Panc1 (cell line): ENCODE data around the gene GADD45G. TPM values are rescaled to one million over a fixed set of nuclear protein-coding genes. Genes with fewer than 3 reads are reported as not detected.

ENCODE experiments used
- ATAC-seq: fragments of 200-7000 bp; cut with Tn5 transposase; 2 replicates; pipeline ENCODE4 v1.9.1; 2020; ENCODE audit warnings: mild to moderate bottlenecking, moderate library complexity
- BruUV-seq: library from RNA; stranded (reverse); fragments of 400-500 nt; replicated peaks from 2 replicates; lab custom pipeline; 2021; lab: Mats Ljungman, UMichigan
- CTCF ChIA-PET: fragments of 300-600 bp; sonication (Branson Sonifier 250); formaldehyde crosslinking; loops from one replicate; lab custom pipeline; 2022; ENCODE audit warnings: antibody characterized with exemption; lab: Charles Lee
- POLR2A ChIA-PET: fragments of 300-600 bp; sonication (Branson Sonifier 250); formaldehyde crosslinking; loops from one replicate; lab custom pipeline; 2022; ENCODE audit warnings: antibody characterized with exemption; lab: Charles Lee
- DNase-seq: peaks from one replicate; pipeline ENCODE4 v3.0.0-alpha.2; 2010; ENCODE audit warnings: low read depth, low spot score
- H3K27ac ChIP-seq: 2 replicates; pipeline ENCODE4 v1.5.1; 2011; ENCODE audit warnings: mild to moderate bottlenecking, low read length, inconsistent platforms
- H3K27me3 ChIP-seq: fragments of 200-500 bp; sonication (Bioruptor generic); 2 replicates; pipeline ENCODE4 v1.6.0; 2014; ENCODE audit warnings: low read length, inconsistent platforms; ENCODE audit not compliant: control insufficient read depth, insufficient read depth
- H3K36me3 ChIP-seq: fragments of 200-500 bp; sonication (Bioruptor generic); 2 replicates; pipeline ENCODE4 v1.5.1; 2014; ENCODE audit warnings: inconsistent platforms, mild to moderate bottlenecking, low read length, moderate library complexity; ENCODE audit not compliant: control insufficient read depth, insufficient read depth
- H3K4me1 ChIP-seq: 2 replicates; pipeline ENCODE4 v1.5.1; 2011; ENCODE audit warnings: inconsistent platforms, mild to moderate bottlenecking, low read length, moderate library complexity; ENCODE audit not compliant: control insufficient read depth, insufficient read depth
- H3K4me3 ChIP-seq, 2 experiments: 2 replicates each; pipeline ENCODE4 v1.5.1; 2011 to 2012; ENCODE audit warnings: low read depth in 2 of 2, low read length in 2 of 2, mild to moderate bottlenecking in 2 of 2, inconsistent platforms in 1 of 2, moderate library complexity in 1 of 2
- H3K9me3 ChIP-seq: fragments of 200-500 bp; sonication (Bioruptor generic); 2 replicates; pipeline ENCODE4 v1.5.1; 2014; ENCODE audit warnings: low read depth, mild to moderate bottlenecking, inconsistent platforms, low read length, moderate library complexity; ENCODE audit not compliant: control insufficient read depth, insufficient read depth
- CTCF ChIP-seq: fragments of 450-650 bp; IDR thresholded peaks from 2 replicates; pipeline ENCODE4 v1.5.1; 2017; ENCODE audit warnings: mild to moderate bottlenecking
- POLR2AphosphoS5 ChIP-seq: IDR thresholded peaks from 2 replicates; pipeline ENCODE4 v1.6.1; 2012; ENCODE audit warnings: mild to moderate bottlenecking, low read depth, low read length, moderate library complexity
- REST ChIP-seq, 2 experiments: IDR thresholded peaks; 2 replicates each; pipeline ENCODE4 v1.6.1; 2011 to 2012; ENCODE audit warnings: low read depth in 2 of 2, control low read depth in 1 of 2, low read length in 1 of 2, mild to moderate bottlenecking in 1 of 2, moderate library complexity in 1 of 2; ENCODE audit not compliant: insufficient read depth in 1 of 2
- SIN3A ChIP-seq: IDR thresholded peaks from 2 replicates; pipeline ENCODE4 v1.6.1; 2012; ENCODE audit warnings: low read depth, mild to moderate bottlenecking, low read length, moderate library complexity, borderline replicate concordance; ENCODE audit not compliant: insufficient read depth
- TCF7L2 ChIP-seq: IDR thresholded peaks from 2 replicates; pipeline ENCODE4 v1.6.1; 2011; ENCODE audit warnings: mild to moderate bottlenecking, low read depth, low read length, inconsistent platforms
- in situ Hi-C: cut with HindIII; loops from 2 replicates; pipeline ENCODE4 v1.10.0; 2016; ENCODE audit warnings: low sequenced_read_pairs, low pct_unique_long_range_greater_than_20kb
- intact Hi-C: fragments of 100-400 bp; cut with micrococcal nuclease; formaldehyde crosslinking; loops from one replicate; pipeline ENCODE4 v1.10.0; 2022; ENCODE audit not compliant: unreplicated experiment
- total RNA-seq: library from RNA; stranded (reverse); gene quantifications from one replicate; pipeline ENCODE4 v1.2.1, GENCODE V29; 2021; ENCODE audit not compliant: unreplicated experiment

GADD45G gene
- total RNA-seq, 1 experiment from 2014 or later, result 1.2 TPM

DNA sequence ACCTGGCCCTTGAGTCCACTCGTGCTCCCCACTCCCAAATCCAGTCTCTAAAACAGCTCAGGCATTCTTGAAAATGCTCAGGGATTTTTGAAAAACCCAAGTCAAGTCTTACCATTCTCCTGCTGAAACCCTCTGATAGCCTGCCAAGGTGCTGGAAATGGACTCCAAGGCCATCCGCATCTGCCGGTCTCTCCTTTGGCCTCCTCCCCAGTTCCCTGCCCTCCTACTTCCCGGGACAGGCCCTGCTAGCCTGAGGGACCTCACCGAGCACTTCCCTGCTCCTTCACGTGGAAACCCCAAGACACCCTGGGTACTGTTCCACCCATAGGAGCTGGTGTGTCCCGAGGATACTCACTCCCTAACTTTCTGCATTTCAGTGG lies 49.8 kb upstream of the GADD45G start:
- TF ChIP-seq SIN3A, result no peak
- no peak for TF ChIP-seq CTCF
- no peak for TF ChIP-seq REST (IDR thresholded peaks at IDR 0.05; ENCODE audit: insufficient read depth in 1 of 2, low read depth in 2 of 2, low read length in 1 of 2)
- TF ChIP-seq POLR2AphosphoS5, result no peak
- TF ChIP-seq TCF7L2, result no peak

DNA sequence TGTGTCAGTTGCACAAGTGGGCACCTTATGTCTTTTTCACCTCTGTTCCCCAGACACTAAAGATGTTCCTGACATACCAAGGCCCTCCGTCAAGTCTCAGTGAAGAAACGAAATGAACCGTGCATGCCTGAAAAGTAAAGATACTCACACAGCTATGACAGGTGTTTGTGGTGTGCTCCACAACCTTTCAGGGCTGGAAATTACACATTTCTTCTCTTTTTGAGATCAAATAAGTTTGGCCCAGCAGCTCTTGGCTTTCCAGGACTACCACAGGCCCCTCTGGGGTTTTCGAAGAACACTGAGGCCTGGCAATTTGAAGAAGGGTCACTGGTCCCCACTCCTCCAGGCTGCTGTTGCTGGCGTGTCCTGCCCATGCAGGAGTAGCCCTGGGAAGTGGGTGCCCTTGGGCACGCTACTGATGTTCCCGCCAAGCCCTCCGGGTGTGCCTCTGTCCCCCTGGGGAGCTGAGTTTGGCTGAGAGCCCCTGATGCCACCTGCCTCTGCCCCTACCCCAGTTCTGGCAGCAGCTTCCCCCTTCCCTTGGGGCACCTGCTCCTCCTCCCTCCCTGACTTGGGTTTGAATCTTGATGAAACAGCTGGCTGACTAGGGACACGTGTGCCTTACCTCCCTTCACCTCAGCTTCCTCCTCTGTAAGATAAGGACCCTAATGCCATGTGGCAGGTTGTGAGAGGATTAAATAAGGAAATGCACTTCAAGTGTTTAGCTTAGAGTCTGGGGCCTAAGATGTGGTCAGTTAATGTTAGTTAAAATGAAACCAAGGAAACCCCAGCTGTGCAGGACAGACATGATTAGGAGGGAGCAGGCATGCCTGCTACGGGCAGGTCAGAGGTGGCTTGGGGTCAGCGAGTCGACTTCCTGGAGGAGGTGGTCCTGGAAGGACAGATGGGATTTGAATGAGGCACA lies 49.1 kb upstream of the GADD45G start:
- Histone ChIP-seq H3K4me1 (no peaks in the 10 kb centered on the region), H3K4me3 (no peak overlapping the region), H3K27me3 (no peaks in the 10 kb centered on the region), H3K36me3 (no peaks in the 10 kb centered on the region), H3K27ac (no peak overlapping the region), H3K9me3 (no peaks in the 10 kb centered on the region)
- ATAC-seq (no peak), DNase-seq (no peak)
- TF ChIP-seq TCF7L2, result no peak
- ChIA-PET CTCF (no interaction called here), POLR2A (no interaction called here)
- in situ Hi-C loops, result no loop called here
- intact Hi-C loops, result no loop called here
- BruUV-seq, result no TSS peak

More for the DNA sequence above, 49.8 kb upstream of the GADD45G start:
- no peaks in the 10 kb centered on the region for H3K27me3 ChIP-seq
- no TSS peak for BruUV-seq
- no peak overlapping the region for H3K27ac ChIP-seq
- intact Hi-C loops (no loop called here), in situ Hi-C loops (no loop called here)
- POLR2A ChIA-PET, result no interaction called here
- no peaks in the 10 kb centered on the region for H3K4me1 ChIP-seq
- no peak for ATAC-seq
- H3K36me3 ChIP-seq, result no peaks in the 10 kb centered on the region
- CTCF ChIA-PET, result no interaction called here
- DNase-seq, result no peak
- H3K9me3 ChIP-seq, result no peaks in the 10 kb centered on the region
- no peak overlapping the region for H3K4me3 ChIP-seq
